ENCODE results near the gene CLCN3.
"Not testable (repeated sequence)": the region's sequence is repeated elsewhere in the genome, so short reads cannot be mapped to it uniquely, and the experiment has no call there.

GRCh38 chr4:169771556-169772080, 151.2 kb downstream of the CLCN3 start:
- TF ChIP-seq MYC (IDR thresholded peaks at IDR 0.05; ENCODE audit: low read depth, low read length); CTCF (IDR thresholded peaks at IDR 0.05; ENCODE audit: low read depth, low read length); POLR2A (IDR thresholded peaks at IDR 0.05; ENCODE audit: extremely low read depth, insufficient read length); MAX (IDR thresholded peaks at IDR 0.05; ENCODE audit: low read depth, low read length): not testable (repeated sequence)

Measured in NB4 (cell line).